Stimulated activated CD8-positive, alpha-beta memory T cell treated with anti-CD3 and anti-CD28 coated beads, Interleukin-4, amount 100 ng/mL, for 4 hours (primary cell): ENCODE measurements around the gene AP3S2.

Source experiments
- DNase-seq, 2 donors: peaks; one replicate each; pipeline ENCODE4 v3.0.0-alpha.2; 2020; ENCODE audit warnings: low read depth in 2 of 2, low spot score in 1 of 2

The AP3S2 gene

GRCh38 chr15:89818287-89818686, 75.5 kb downstream of the AP3S2 start:
- no peak for DNase-seq

GRCh38 chr15:89817701-89818280, 76.0 kb downstream of the AP3S2 start:
- DNase-seq: no peak

GRCh38 chr15:89815769-89816168, 78.0 kb downstream of the AP3S2 start:
- no peak for DNase-seq

DNA sequence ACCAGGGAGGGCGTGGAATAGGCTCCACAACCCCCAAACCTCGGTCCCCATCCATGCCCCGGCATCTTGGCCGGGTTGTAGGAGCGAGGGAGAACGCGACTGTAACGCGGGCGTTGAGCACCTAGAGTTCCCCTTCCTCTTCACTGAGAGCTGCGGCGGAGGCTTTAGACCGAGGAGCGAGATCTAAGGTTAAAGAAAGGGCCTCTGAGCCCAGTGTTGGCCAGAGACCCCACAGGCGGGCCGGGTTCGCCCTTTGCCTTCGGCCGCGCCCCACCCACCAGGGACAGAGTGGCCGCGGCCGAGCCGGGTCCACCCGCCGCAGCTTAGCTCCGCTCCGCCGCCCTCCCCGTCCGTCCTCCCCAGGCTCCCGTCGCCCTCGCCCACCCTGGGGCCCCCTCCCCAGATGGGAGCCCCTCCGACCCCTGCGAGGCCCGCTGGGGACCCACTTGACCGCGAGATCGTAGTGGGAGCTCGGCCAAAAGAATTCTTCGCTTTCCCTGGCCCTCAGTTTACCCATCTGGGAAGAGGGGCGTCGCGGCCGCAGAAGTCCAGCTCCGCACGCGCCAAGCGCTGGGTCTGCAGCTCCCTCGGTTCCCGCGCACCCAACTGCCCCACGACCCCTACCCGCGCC, 79.6 kb downstream of the AP3S2 start:
- DNase-seq: no peak

DNA sequence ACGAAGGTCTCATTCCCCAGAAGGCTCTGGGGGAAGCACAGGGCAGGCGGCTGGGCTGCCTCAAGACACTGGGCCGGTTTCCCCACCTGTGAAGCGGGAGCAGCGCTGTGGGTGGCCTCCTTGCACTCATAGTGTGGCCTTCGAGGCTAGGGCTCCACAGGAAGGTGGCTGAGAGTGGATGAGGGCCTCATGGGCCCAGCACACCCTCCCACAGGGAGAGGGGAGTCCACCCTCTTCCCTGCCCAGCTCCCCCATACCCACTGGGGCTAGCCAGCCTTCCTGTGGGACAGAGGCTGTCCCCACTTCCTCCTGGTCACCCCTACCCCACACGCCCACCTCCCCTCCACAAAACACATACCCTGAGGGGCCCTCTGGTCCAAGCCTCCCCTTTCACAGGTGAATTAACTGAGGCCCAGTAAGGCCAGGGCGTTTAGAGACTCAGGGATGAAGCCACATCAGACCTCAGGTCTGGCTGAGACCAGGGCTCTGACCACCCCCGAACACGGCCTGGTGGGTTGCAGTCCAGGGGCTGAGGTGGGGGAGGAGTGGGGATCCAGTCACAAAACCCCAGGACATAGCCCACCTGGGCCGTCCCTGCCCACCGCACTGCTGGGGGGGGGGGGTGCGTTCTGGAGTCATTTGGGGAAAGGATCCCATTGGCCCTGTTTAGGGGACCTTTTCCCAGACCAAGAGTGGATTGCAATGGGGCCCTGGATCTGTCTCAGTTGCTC, 80.2 kb downstream of the AP3S2 start:
- no peak for DNase-seq

DNA sequence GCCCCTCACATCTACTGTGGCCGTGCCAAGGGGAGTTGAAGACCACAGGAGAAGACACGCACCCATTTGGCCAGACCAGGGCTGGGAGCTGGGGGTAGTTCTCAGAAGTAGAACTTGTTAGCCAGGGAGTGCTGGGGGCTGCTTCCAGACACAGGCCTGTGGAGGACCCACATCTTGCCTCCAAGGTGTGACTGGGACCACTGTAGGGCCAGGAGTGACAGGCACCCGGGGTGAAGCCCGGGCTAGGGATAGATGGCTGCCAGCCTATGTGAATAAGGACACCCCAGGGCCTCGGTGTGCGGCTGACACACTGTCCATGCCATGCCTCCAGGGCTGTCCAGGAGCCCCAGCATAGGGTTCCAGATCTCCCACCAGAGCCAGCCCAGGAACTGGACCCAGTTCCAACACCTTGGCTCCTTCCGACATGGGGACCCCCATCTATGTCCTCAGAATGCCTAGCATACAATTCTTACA, 80.9 kb downstream of the AP3S2 start:
- no peak for DNase-seq

- DNase-seq: no peak
Observed at GRCh38 chr15:89812011-89812846, 81.6 kb downstream of the AP3S2 start.

- DNase-seq: no peak
Observed at GRCh38 chr15:89810837-89811236, 83.0 kb downstream of the AP3S2 start.

DNA sequence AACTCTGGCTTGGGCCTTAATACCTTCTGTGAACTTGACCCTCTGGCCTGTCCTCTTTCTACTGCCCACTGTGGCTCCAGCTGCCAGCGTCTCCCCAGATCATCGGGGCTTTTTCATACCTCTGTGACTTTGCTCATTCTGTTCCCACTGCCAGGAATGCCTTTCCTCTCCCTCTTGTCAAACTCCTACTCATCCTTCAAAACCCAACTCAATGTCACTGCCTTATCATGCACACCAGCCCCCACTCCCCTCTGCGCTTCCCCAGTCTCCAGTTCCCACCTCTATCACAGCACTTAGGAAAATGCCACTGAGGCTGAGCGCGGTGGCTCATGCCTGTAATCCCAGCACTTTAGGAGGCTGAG, 84.0 kb downstream of the AP3S2 start:
- no peak for DNase-seq

DNA sequence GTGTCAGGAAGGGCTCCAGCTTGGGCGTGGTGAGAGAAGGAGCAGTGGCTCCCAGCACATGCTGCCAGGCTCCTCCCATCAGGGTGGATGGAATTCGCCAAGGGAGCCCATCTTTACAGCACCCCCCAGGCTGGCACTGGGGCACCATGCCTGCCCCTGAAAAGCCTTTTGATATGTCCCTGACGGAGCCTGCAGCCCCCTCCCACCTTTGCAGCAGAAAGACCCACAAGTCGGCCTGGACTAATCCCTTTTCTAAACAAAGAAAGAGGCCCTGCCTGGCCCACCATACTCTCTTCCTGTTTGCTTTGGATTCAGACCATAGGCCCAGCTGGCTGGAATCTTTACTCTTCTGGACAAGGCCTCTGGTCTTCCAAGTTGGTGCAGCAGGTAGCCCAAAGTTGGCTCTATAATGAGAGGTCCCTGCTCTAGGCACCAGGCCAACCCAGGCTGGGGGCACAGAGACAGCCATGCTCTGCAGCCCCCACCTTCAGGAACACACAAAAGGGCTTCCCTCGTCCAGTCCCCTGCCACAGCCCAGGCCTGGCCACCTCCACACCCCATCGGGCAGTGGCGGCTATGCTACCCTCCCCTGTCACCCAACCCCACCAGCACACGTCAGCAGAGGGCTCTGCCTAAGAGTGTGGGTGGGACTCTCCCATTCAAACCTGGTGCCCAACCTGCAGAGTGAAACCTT, 84.6 kb downstream of the AP3S2 start:
- DNase-seq: no peak

DNA sequence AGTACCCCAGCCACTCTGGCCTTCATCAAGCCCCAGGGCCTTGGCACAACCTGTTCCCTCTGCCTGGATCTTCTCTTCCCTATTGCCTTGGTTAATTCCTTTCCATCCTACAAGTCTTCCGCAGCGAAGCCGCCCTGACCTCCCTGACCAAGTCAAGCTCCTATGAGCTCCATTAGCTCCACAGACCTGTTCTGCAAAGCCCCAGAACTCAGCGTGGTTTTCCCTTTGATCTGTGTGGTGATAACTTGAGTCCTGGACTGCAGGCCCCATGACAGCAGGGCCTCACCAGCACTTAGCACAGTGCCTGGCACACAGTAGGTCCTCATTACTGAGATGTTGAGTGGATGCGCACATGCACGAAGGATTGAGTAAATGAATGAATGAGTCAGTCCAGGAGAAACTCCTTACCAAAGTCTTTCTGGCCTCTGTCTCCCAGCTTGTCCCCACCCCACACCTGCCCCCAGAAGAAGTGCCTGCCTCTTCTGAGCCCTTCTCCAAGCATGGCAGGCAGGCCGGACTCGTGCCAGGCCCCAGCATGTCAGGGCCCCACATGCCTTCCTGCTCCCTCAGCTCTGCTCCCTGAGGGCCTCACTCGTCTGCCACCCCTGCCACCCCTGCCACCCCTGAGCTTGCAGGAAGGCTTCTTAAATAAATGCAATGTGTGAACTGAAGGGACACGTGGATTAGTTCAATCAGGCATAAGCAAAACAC, 85.5 kb downstream of the AP3S2 start:
- DNase-seq: no peak

DNA sequence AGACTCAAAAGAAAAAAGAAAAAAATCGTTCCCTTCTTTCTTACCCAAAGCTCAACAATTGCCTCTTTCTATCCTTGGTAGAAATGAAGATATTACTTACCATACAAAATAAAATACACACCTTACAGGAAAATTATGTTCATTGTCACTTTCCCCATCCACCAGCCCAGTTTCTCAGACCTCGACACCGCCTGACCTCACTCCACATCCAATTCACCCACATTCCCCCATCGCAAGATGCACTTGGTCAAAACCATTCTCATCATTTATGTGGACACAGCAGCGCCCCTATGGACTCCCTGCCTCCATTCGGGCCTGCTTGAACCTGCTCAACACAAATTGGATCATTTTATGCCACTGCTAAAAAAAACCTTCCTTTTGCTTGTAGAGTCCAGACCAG, 86.1 kb downstream of the AP3S2 start:
- no peak for DNase-seq

DNA sequence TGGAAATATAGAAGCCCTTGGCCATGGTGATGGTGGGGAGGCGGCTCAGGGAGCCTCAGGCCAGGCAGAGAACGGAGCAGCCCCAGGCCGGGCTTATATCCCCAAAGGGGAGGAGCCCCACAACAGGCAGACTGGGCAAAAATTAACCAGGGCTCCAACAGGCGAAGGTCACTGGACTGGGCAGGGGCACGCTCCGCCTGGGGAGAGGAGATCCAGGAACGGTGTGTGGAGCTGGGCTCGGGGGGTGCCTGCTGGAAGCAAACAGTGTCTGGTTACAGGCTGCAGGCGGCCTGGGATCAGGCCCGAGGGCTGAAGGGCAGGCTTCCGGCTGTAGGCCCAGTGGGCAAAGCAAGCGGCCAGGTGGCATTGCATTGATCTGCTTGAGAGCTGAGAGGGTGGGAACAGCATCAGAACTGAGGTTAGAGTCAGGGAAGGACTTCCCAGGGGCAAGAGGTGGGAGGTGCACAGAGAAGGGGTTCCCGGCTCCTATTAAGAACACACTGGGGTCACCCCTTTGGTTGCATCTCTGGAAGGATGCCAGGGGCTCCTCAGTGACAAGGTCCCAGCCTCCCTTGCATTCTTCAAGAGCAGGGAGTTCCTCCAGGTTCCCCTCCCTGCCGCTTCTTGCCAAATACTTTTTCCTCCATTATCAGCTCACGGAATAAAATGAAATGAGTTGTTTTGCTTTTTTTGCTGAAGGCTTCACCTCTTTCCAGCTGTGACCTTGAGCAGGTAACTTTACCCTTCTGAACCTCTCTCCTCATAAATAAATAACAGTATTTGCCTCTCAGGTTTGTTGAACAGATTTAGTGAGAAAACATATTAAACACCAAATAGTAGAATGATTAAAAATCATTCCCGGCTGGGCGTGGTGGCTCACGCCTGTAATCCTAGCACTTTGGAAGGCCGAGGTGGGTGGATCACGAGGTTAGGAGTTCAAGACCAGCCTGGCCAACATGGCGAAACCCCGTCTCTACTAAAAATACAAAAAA, 86.9 kb downstream of the AP3S2 start:
- DNase-seq: no peak

DNA sequence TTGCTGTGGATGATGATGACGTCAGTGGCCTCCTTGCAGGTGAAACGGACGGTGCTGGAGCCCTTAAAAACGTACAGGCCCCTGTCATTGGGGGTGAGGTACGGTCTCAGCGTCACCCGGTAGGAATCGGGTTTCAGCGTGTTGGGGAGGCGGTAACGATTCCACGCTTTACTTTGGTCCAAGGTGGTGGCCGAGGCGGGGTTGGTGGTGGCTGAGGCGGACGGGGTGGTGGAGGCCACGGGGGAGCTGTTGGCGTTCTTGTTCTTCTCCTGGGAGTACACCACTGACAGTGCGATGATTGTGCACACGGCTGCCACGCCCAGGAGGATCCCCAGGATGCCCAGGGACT, 87.6 kb downstream of the AP3S2 start:
- no peak for DNase-seq

GRCh38 chr15:89805241-89806209, 88.3 kb downstream of the AP3S2 start:
- DNase-seq: no peak

- DNase-seq: no peak
Observed at GRCh38 chr15:89803941-89804800, 89.6 kb downstream of the AP3S2 start.
